ENCODE measurements around the gene SP110. TPM values are rescaled to one million over a fixed set of nuclear protein-coding genes. Genes with fewer than 3 reads are reported as not detected.

The SP110 gene
- total RNA-seq, 1 experiment from 2014 or later, result 11.0 TPM

GRCh38 chr2:230203110-230203676 lies 16.6 kb downstream of the SP110 start:
- Histone ChIP-seq H3K36me3 (ENCODE audit: insufficient read depth, low read length, poor library complexity, severe bottlenecking) (no peaks in the 10 kb centered on the region), H3K4me3 (ENCODE audit: low read depth, low read length, poor library complexity, severe bottlenecking) (no peak overlapping the region), H3K9me3 (ENCODE audit: low read depth, low read length, poor library complexity, severe bottlenecking) (no peaks in the 10 kb centered on the region), H3K4me1 (ENCODE audit: insufficient read depth, low read length, poor library complexity, severe bottlenecking) (no peaks in the 10 kb centered on the region), H3K27me3 (replicated peaks; ENCODE audit: insufficient read depth, low read depth, low read length, poor library complexity) (no peaks in the 10 kb centered on the region), H3K27ac (ENCODE audit: low read depth, low read length, poor library complexity, severe bottlenecking) (no peak overlapping the region)
- POLR2A ChIA-PET (ENCODE audit: low non-redundant PET), result no interaction called here
- CTCF ChIA-PET, result interaction anchor here (0.6 kb wide), 1 partner anchor 43 kb away, joined by 6 read pairs; no protein-coding TSS in a partner anchor
- no TSS peak for BruUV-seq (replicated peaks)
- no peak for TF ChIP-seq CTCF (conservative IDR thresholded peaks at IDR 0.05; ENCODE audit: low read depth, low read length)
- intact Hi-C loops (cut with micrococcal nuclease; ENCODE audit: unreplicated experiment), result no loop called here
- no peak for DNase-seq (ENCODE audit: low spot score)

- Histone ChIP-seq H3K9me3 (ENCODE audit: low read depth, low read length, poor library complexity, severe bottlenecking) (no peaks in the 10 kb centered on the region), H3K36me3 (ENCODE audit: insufficient read depth, low read length, poor library complexity, severe bottlenecking) (no peaks in the 10 kb centered on the region), H3K27me3 (replicated peaks; ENCODE audit: insufficient read depth, low read depth, low read length, poor library complexity) (no peaks in the 10 kb centered on the region), H3K4me3 (ENCODE audit: low read depth, low read length, poor library complexity, severe bottlenecking) (no peak overlapping the region), H3K4me1 (ENCODE audit: insufficient read depth, low read length, poor library complexity, severe bottlenecking) (no peaks in the 10 kb centered on the region), H3K27ac (ENCODE audit: low read depth, low read length, poor library complexity, severe bottlenecking) (no peak overlapping the region)
- ChIA-PET POLR2A (ENCODE audit: low non-redundant PET) (no interaction called here), CTCF (interaction anchor here (0.6 kb wide), 1 partner anchor 43 kb away, joined by 6 read pairs; no protein-coding TSS in a partner anchor)
- DNase-seq (ENCODE audit: low spot score), result no peak
- intact Hi-C loops (cut with micrococcal nuclease; ENCODE audit: unreplicated experiment), result no loop called here
- no TSS peak for BruUV-seq (replicated peaks)
- TF ChIP-seq CTCF (conservative IDR thresholded peaks at IDR 0.05; ENCODE audit: low read depth, low read length) (no peak), EZH2 (IDR thresholded peaks at IDR 0.05; ENCODE audit: borderline replicate concordance, low read depth, low read length, poor library complexity, severe bottlenecking) (no peak)
Measured at GRCh38 chr2:230202430-230203109, 17.2 kb downstream of the SP110 start.

- Histone ChIP-seq H3K4me3 (ENCODE audit: low read depth, low read length, poor library complexity, severe bottlenecking) (no peak overlapping the region), H3K4me1 (ENCODE audit: insufficient read depth, low read length, poor library complexity, severe bottlenecking) (no peaks in the 10 kb centered on the region), H3K27ac (ENCODE audit: low read depth, low read length, poor library complexity, severe bottlenecking) (no peak overlapping the region), H3K27me3 (replicated peaks; ENCODE audit: insufficient read depth, low read depth, low read length, poor library complexity) (no peaks in the 10 kb centered on the region), H3K9me3 (ENCODE audit: low read depth, low read length, poor library complexity, severe bottlenecking) (no peaks in the 10 kb centered on the region), H3K36me3 (ENCODE audit: insufficient read depth, low read length, poor library complexity, severe bottlenecking) (no peaks in the 10 kb centered on the region)
- ChIA-PET POLR2A (ENCODE audit: low non-redundant PET) (no interaction called here), CTCF (no interaction called here)
- no peak for DNase-seq (ENCODE audit: low spot score)
- no peak for TF ChIP-seq EZH2 (IDR thresholded peaks at IDR 0.05; ENCODE audit: borderline replicate concordance, low read depth, low read length, poor library complexity, severe bottlenecking)
- TF ChIP-seq CTCF (conservative IDR thresholded peaks at IDR 0.05; ENCODE audit: low read depth, low read length), result no peak
- intact Hi-C loops (cut with micrococcal nuclease; ENCODE audit: unreplicated experiment), result no loop called here
- BruUV-seq (replicated peaks), result no TSS peak
Measured at GRCh38 chr2:230184727-230185578, 34.8 kb downstream of the SP110 start.
